GM19099 (cell line): ENCODE measurements around the gene ZNF407.

Source experiments
- POLR2A ChIP-seq: IDR thresholded peaks from 3 replicates; pipeline ENCODE4 v1.6.1; 2011; ENCODE audit warnings: low read depth; ENCODE audit not compliant: insufficient read length; ENCODE audit errors: extremely low read depth

Gene ZNF407

GRCh38 chr18:74609535-74609934 is 11.9 kb downstream of the ZNF407 start:
- no peak for TF ChIP-seq POLR2A

GRCh38 chr18:74610051-74610615 is 12.5 kb downstream of the ZNF407 start:
- TF ChIP-seq POLR2A = no peak

- TF ChIP-seq POLR2A = no peak
Measured at GRCh38 chr18:74610860-74611259, 13.2 kb downstream of the ZNF407 start.

DNA sequence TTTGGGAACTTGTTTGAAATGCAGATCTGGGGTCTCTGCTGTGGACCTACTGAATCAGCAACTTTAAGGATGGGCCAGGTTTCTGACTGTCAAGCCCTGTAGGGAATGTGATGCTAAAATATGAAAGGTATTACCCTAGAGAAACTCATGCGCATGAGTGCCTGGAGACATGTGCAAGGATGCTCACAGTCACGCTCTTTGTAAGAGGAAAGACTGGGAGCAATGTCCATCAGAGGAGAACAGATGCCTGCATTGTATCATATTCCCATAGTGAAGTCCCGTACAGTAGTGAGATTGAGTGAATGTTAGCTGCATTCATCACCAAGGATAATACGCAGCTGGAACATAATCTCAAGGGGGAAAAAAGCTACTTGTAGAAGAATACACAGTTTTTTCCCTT is 14.1 kb downstream of the ZNF407 start:
- no peak for TF ChIP-seq POLR2A

- no peak for TF ChIP-seq POLR2A
Measured at GRCh38 chr18:74613381-74613780, 15.7 kb downstream of the ZNF407 start.

GRCh38 chr18:74616494-74616893 is 18.8 kb downstream of the ZNF407 start:
- no peak for TF ChIP-seq POLR2A

DNA sequence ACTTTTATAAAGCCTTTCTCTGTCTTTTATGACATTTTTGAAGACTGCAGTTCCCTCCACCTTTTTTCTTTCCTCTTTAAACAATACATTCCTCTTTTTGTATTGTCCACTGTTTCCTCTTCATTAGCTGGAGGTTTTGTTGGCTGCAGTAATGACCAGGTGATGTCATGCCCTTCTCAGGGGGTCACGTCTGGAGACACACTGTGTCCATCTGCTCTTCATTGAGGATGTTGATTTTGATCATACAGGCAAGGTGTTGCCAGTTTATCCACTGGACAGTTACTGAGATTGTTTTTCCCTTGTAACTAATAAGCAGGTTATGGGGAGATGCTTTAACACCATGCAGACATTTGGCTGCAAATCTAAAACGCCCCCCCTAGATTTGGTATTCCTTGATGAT is 19.8 kb downstream of the ZNF407 start:
- TF ChIP-seq POLR2A = no peak

- TF ChIP-seq POLR2A = no peak
Measured at GRCh38 chr18:74622072-74622471, 24.4 kb downstream of the ZNF407 start.

DNA sequence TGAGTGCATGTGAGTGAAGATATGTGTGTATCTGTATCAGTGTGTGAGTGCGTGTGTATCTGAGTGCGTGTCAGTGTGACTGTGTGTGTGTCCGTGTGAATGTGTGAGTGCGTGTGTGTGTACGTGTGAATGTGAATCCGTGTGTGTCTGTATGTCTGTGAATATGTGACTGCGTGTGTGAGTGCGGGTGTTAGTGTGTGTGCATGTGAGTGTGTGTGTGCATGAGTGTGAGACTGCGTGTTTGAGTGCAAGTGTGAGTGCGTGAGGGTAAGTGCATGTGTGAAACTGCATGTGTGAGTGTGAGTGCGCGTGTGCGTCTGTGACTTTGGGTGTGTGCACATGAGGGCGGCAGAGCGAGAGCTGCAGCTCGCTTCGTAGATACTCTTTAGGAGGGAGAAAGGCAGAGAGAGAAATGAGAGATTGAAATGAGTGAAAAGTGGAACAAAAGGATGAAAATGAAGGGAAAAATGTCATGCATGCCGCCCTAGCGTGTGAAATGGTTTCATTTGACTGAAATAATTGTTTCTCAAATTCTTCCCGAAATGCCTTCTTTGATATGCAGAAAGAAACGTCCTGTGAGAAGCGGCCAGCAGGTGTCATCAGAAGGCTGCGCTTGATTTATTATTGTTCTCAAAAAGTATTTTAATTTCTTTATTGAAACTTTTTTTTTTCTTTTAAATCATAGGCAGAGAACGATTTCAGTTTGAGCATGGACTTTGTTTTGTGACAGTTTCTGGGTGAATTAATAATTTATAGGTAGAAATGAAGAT is 25.6 kb downstream of the ZNF407 start:
- TF ChIP-seq POLR2A = no peak

GRCh38 chr18:74624466-74624865 is 26.8 kb downstream of the ZNF407 start:
- TF ChIP-seq POLR2A = no peak

GRCh38 chr18:74625157-74625556 is 27.5 kb downstream of the ZNF407 start:
- TF ChIP-seq POLR2A = no peak

- TF ChIP-seq POLR2A = no peak
Measured at GRCh38 chr18:74626049-74626874, 28.6 kb downstream of the ZNF407 start.

DNA sequence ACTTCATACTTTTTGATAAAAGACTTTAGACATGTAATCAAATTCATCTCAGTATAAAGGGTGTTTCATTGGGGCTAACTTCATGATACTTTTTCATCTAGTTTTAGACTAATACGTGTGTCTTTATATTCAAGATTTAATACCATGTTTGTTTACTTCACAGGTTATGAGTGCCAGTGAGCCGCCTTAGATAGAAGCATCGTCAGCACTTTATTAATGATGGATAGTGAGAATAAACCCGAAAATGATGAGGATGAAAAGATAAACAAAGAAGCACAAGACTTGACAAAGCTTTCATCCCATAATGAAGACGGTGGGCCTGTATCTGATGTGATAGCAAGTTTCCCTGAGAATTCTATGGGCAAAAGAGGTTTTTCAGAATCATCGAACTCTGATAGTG is 33.1 kb downstream of the ZNF407 start:
- no peak for TF ChIP-seq POLR2A

GRCh38 chr18:74631212-74631611 is 33.5 kb downstream of the ZNF407 start:
- TF ChIP-seq POLR2A = no peak

- TF ChIP-seq POLR2A = no peak
Measured at GRCh38 chr18:74631623-74632350, 34.1 kb downstream of the ZNF407 start.
